Ishikawa (cell line): ENCODE data around the gene C1orf21.

Experiments used
- CEBPB ChIP-seq: IDR thresholded peaks from 2 replicates; pipeline ENCODE4 v1.6.1; 2012
- EGR1 ChIP-seq: IDR thresholded peaks from 2 replicates; pipeline ENCODE4 v1.6.1; 2012
- RAD21 ChIP-seq: IDR thresholded peaks from 2 replicates; pipeline ENCODE4 v1.6.1; 2012; ENCODE audit warnings: low read depth
- TAF1 ChIP-seq: IDR thresholded peaks from 2 replicates; pipeline ENCODE4 v1.6.1; 2012; ENCODE audit warnings: low read depth, mild to moderate bottlenecking
- TCF12 ChIP-seq: IDR thresholded peaks from 2 replicates; pipeline ENCODE4 v1.6.1; 2012; ENCODE audit warnings: low read depth
- USF1 ChIP-seq: IDR thresholded peaks from 2 replicates; pipeline ENCODE4 v1.6.1; 2012

- TF ChIP-seq USF1 (no peak), TAF1 (no peak), RAD21 (no peak), CEBPB (no peak), TCF12 (no peak), EGR1 (no peak)
Measured at GRCh38 chr1:184577319-184577718, 190.5 kb downstream of the C1orf21 start.
